ENCODE results near the gene CFAP100. TPM values are rescaled to one million over a fixed set of nuclear protein-coding genes. Genes with fewer than 3 reads are reported as not detected.

CFAP100 gene
- total RNA-seq, 1 experiment from 2014 or later, result not detected

- Histone ChIP-seq H3K4me2 (ENCODE audit: low read length) (no peak overlapping the region), H3K79me2 (ENCODE audit: insufficient read depth, low read length) (no peaks in the 10 kb centered on the region), H3K4me3 (replicated peaks in 1 of 2; ENCODE audit: low read depth in 1 of 2, low read length in 2 of 2) (no peak overlapping the region), H3K27ac (ENCODE audit: low read depth, low read length) (no peak overlapping the region), H3K4me1 (ENCODE audit: control insufficient read depth in 1 of 2, insufficient read depth in 2 of 2, low read length in 2 of 2) (peaks cover 7 to 12% of the 10 kb centered on the region in 2 experiments; a peak in 3 of 4 replicates), H3K36me3 (ENCODE audit: control insufficient read depth in 1 of 2, insufficient read depth in 2 of 2, low read length in 2 of 2) (no peaks in the 10 kb centered on the region), H3K27me3 (ENCODE audit: insufficient read depth, low read length) (no peaks in the 10 kb centered on the region), H3K9me2 (ENCODE audit: insufficient read depth) (no peaks in the 10 kb centered on the region), H2AFZ (ENCODE audit: low read depth, low read length, poor library complexity, severe bottlenecking) (no peak overlapping the region), H4K20me1 (ENCODE audit: insufficient read depth) (no peaks in the 10 kb centered on the region), H3K9me3 (ENCODE audit: control insufficient read depth in 1 of 2, insufficient read depth in 1 of 2, low read depth in 1 of 2, low read length in 2 of 2) (no peaks in the 10 kb centered on the region), H3K9ac (ENCODE audit: low read length) (no peak overlapping the region)
- no peak for TF ChIP-seq FOSL1 (IDR thresholded peaks at IDR 0.05; ENCODE audit: low read depth)
- TF ChIP-seq, protein P1, sequence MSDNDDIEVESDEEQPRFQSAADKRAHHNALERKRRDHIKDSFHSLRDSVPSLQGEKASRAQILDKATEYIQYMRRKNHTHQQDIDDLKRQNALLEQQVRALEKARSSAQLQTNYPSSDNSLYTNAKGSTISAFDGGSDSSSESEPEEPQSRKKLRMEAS (IDR thresholded peaks at IDR 0.05), result no peak
- no peak for TF ChIP-seq SP1 (IDR thresholded peaks at IDR 0.05; ENCODE audit: low read depth)
- no peak for TF ChIP-seq POLR2AphosphoS5 (IDR thresholded peaks at IDR 0.05; ENCODE audit: low read depth, low read length)
- TF ChIP-seq, protein P2, sequence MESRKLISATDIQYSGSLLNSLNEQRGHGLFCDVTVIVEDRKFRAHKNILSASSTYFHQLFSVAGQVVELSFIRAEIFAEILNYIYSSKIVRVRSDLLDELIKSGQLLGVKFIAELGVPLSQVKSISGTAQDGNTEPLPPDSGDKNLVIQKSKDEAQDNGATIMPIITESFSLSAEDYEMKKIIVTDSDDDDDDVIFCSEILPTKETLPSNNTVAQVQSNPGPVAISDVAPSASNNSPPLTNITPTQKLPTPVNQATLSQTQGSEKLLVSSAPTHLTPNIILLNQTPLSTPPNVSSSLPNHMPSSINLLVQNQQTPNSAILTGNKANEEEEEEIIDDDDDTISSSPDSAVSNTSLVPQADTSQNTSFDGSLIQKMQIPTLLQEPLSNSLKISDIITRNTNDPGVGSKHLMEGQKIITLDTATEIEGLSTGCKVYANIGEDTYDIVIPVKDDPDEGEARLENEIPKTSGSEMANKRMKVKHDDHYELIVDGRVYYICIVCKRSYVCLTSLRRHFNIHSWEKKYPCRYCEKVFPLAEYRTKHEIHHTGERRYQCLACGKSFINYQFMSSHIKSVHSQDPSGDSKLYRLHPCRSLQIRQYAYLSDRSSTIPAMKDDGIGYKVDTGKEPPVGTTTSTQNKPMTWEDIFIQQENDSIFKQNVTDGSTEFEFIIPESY (IDR thresholded peaks at IDR 0.05; ENCODE audit: extremely low read depth, insufficient replicate concordance, low read length), result no peak
- no peak for TF ChIP-seq ATF3 (IDR thresholded peaks at IDR 0.05)
- no peak for TF ChIP-seq JUND (IDR thresholded peaks at IDR 0.05)
- TF ChIP-seq CEBPB (IDR thresholded peaks at IDR 0.05; ENCODE audit: low read depth), result no peak
- TF ChIP-seq CBX3 (IDR thresholded peaks at IDR 0.05; ENCODE audit: low read depth), result no peak
- TF ChIP-seq EZH2phosphoT487 (IDR thresholded peaks at IDR 0.05; ENCODE audit: borderline replicate concordance), result no peak
- TF ChIP-seq ELF1 (IDR thresholded peaks at IDR 0.05; ENCODE audit: borderline replicate concordance, low read depth), result no peak
- no peak for TF ChIP-seq CTCF (IDR thresholded peaks at IDR 0.05 in 2 of 3, conservative IDR thresholded peaks at IDR 0.05 in 1 of 3; ENCODE audit: borderline replicate concordance in 1 of 3, insufficient read depth in 1 of 3, low read depth in 2 of 3, low read length in 2 of 3)
- no peak for TF ChIP-seq SRF (IDR thresholded peaks at IDR 0.05; ENCODE audit: low read depth)
- no peak for TF ChIP-seq RAD21 (IDR thresholded peaks at IDR 0.05; ENCODE audit: low read depth)
- TF ChIP-seq TCF7L2 (IDR thresholded peaks at IDR 0.05; ENCODE audit: borderline replicate concordance, extremely low read depth, insufficient read depth, insufficient read length), result no peak
- no TSS peak for BruUV-seq (replicated peaks)
- POLR2A ChIA-PET, result no interaction called here
- no peak for ATAC-seq
- intact Hi-C loops (cut with micrococcal nuclease), result no loop called here
- RAD21 ChIA-PET (ENCODE audit: low non-redundant PET in 1 of 2, low total read pairs in 2 of 2, uncharacterized antibody in 2 of 2, unreplicated experiment in 2 of 2), result no interaction called here
- CTCF ChIA-PET, result no interaction called here
- DNase-seq (ENCODE audit: low read depth, low spot score), result no peak
Measured at GRCh38 chr3:126391631-126392030, 3.1 kb upstream of the CFAP100 start.
